Measurements from ENCODE around the gene LRFN2.

- TF ChIP-seq CTCF (IDR thresholded peaks at IDR 0.05) (no peak), POLR2A (IDR thresholded peaks at IDR 0.05) (no peak)
These were observed 189.0 kb downstream of the LRFN2 start for GRCh38 chr6:40398034-40398691.
